Measurements from ENCODE around the gene PIP5K1B. TPM values are rescaled to one million over a fixed set of nuclear protein-coding genes. Genes with fewer than 3 reads are reported as not detected.

PIP5K1B gene
- total and polyA plus RNA-seq, 2 donors (not counting 3 experiments of a cell fraction or from before 2014, with no cell fraction given) = 0.27 TPM; not detected in 1

DNA sequence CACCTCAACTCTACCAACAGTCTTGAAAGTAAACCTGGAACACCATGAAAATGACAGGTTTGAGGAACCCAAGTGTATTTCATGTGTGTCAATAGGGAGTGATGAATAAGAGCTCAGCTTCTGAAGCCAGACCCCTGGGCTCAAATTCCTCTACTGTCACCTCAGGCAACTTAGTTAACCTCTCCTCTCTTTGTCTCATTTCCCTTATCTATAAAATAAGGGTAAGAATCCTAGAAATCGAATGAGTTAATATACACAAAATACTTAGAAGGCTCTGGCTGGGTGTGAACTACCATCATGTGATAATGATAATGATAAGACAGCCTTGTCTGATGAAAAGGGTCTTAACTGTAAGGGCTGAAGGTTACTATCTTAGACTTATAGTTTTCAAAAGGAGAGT is 66.3 kb downstream of the PIP5K1B start:
- POLR2A ChIA-PET = no interaction called here
- Histone ChIP-seq H3K9me1 (replicated peaks; ENCODE audit: control insufficient read depth, extremely low read depth, insufficient read depth, low read length) (no peaks in the 10 kb centered on the region), H3K4me3 (replicated peaks in 1 of 3; ENCODE audit: insufficient read depth in 1 of 3, low read depth in 1 of 3, low read length in 3 of 3) (no peak overlapping the region), H3K9me3 (replicated peaks; ENCODE audit: control insufficient read depth, insufficient read depth, low read length) (no peaks in the 10 kb centered on the region), H3K9ac (replicated peaks; ENCODE audit: extremely low read depth, insufficient read depth, low read length) (no peak overlapping the region), H3K79me2 (ENCODE audit: control insufficient read depth, insufficient read depth, low read length) (no peaks in the 10 kb centered on the region), H2AFZ (ENCODE audit: low read depth, low read length) (no peak overlapping the region), H3K27me3 (ENCODE audit: control insufficient read depth in 2 of 2, insufficient read depth in 2 of 2, low read length in 2 of 2) (peaks cover 3 to 35% of the 10 kb centered on the region in 2 experiments), H4K20me1 (replicated peaks; ENCODE audit: control insufficient read depth, extremely low read depth, insufficient read depth, low read length) (no peaks in the 10 kb centered on the region), H3K4me1 (ENCODE audit: control insufficient read depth, extremely low read depth, insufficient read depth, low read length) (no peaks in the 10 kb centered on the region), H3K4me2 (ENCODE audit: insufficient read depth, low read length) (no peak overlapping the region), H3K36me3 (ENCODE audit: control insufficient read depth in 2 of 2, extremely low read depth in 1 of 2, insufficient read depth in 2 of 2, low read length in 2 of 2) (no peaks in the 10 kb centered on the region), H3K27ac (ENCODE audit: insufficient read depth, low read depth, low read length) (no peak overlapping the region)
- dilution Hi-C loops (cut with MboI; ENCODE audit: extremely low pct_ligation_motif_present, low sequenced_read_pairs) = no loop called here
- intact Hi-C loops (cut with micrococcal nuclease) = no loop called here
- no peak for TF ChIP-seq POLR2AphosphoS5 (IDR thresholded peaks at IDR 0.05; ENCODE audit: insufficient read depth, low read depth, low read length)
- no peak for TF ChIP-seq MYC (IDR thresholded peaks at IDR 0.05; ENCODE audit: low read depth, low read length)
- TF ChIP-seq FOS (IDR thresholded peaks at IDR 0.05; ENCODE audit: borderline replicate concordance, insufficient read depth, low read length) = no peak
- TF ChIP-seq, protein P1, sequence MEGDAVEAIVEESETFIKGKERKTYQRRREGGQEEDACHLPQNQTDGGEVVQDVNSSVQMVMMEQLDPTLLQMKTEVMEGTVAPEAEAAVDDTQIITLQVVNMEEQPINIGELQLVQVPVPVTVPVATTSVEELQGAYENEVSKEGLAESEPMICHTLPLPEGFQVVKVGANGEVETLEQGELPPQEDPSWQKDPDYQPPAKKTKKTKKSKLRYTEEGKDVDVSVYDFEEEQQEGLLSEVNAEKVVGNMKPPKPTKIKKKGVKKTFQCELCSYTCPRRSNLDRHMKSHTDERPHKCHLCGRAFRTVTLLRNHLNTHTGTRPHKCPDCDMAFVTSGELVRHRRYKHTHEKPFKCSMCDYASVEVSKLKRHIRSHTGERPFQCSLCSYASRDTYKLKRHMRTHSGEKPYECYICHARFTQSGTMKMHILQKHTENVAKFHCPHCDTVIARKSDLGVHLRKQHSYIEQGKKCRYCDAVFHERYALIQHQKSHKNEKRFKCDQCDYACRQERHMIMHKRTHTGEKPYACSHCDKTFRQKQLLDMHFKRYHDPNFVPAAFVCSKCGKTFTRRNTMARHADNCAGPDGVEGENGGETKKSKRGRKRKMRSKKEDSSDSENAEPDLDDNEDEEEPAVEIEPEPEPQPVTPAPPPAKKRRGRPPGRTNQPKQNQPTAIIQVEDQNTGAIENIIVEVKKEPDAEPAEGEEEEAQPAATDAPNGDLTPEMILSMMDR (IDR thresholded peaks at IDR 0.05; ENCODE audit: extremely low read depth in 1 of 2, insufficient read depth in 1 of 2, low read depth in 1 of 2, low read length in 2 of 2) = no peak
- no peak for TF ChIP-seq POLR2A (IDR thresholded peaks at IDR 0.05; ENCODE audit: low read depth, low read length)
- no peak for TF ChIP-seq GATA2 (IDR thresholded peaks at IDR 0.05; ENCODE audit: insufficient read depth, insufficient read length, low read depth, low read length)
- no peak for TF ChIP-seq EZH2 (IDR thresholded peaks at IDR 0.05; ENCODE audit: borderline replicate concordance, low read depth, low read length, severe bottlenecking)
- TF ChIP-seq, protein P2, sequence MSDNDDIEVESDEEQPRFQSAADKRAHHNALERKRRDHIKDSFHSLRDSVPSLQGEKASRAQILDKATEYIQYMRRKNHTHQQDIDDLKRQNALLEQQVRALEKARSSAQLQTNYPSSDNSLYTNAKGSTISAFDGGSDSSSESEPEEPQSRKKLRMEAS (IDR thresholded peaks at IDR 0.05; ENCODE audit: insufficient read depth, insufficient read length) = no peak
- TF ChIP-seq JUN (IDR thresholded peaks at IDR 0.05; ENCODE audit: borderline replicate concordance, insufficient read depth, insufficient read length, low read depth) = no peak
- FAIRE-seq (no peak), DNase-seq (ENCODE audit: low read depth, low spot score) (no peak)
- CTCF ChIA-PET = no interaction called here
- BruUV-seq (replicated peaks) = no TSS peak
